Loucy (cell line): ENCODE results near the gene SMC1B.

Source experiments
- EZH2phosphoT487 ChIP-seq: fragments of 200-600 bp; IDR thresholded peaks from 2 replicates; pipeline ENCODE4 v1.6.1; 2018; ENCODE audit warnings: antibody characterized with exemption, mild to moderate bottlenecking, moderate library complexity, borderline replicate concordance
- TF ChIP-seq, protein P1 (sequence below): fragments of 200-600 bp; sonication (generic); conservative IDR thresholded peaks from 2 replicates; pipeline ENCODE4 v1.5.1; 2014; ENCODE audit warnings: mild to moderate bottlenecking, antibody characterized with exemption, low read length

DNA sequence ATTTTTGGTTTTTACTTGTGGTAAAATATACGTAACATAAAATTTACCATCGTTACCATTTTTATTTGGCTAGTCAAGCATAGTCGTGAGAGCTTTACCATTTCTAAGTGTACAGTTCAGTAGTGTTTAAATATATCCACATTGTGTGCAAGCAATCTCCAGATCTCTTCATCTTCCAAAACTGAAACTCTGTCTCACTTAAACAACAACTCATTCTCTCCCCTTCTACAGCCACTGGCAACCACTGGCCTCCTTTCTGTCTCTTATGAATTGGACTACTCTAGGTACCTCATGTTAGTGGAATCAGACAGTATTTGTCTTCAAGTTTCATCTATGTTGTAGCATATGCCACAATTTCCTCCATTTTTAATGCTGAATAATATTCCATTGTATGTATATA is 37.4 kb downstream of the SMC1B start:
- TF ChIP-seq, protein P1, sequence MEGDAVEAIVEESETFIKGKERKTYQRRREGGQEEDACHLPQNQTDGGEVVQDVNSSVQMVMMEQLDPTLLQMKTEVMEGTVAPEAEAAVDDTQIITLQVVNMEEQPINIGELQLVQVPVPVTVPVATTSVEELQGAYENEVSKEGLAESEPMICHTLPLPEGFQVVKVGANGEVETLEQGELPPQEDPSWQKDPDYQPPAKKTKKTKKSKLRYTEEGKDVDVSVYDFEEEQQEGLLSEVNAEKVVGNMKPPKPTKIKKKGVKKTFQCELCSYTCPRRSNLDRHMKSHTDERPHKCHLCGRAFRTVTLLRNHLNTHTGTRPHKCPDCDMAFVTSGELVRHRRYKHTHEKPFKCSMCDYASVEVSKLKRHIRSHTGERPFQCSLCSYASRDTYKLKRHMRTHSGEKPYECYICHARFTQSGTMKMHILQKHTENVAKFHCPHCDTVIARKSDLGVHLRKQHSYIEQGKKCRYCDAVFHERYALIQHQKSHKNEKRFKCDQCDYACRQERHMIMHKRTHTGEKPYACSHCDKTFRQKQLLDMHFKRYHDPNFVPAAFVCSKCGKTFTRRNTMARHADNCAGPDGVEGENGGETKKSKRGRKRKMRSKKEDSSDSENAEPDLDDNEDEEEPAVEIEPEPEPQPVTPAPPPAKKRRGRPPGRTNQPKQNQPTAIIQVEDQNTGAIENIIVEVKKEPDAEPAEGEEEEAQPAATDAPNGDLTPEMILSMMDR, result no peak
- no peak for TF ChIP-seq EZH2phosphoT487
